ENCODE data around the gene CFAP20.

GRCh38 chr16:58157239-58157638, 28.1 kb upstream of the CFAP20 start:
- no peak for TF ChIP-seq POLR2AphosphoS5 (IDR thresholded peaks at IDR 0.05)
- TF ChIP-seq CTCF (IDR thresholded peaks at IDR 0.05) = no peak
- no peak for TF ChIP-seq POLR2A (IDR thresholded peaks at IDR 0.05)
